Measurements from ENCODE around the gene FBXO8. TPM values are rescaled to one million over a fixed set of nuclear protein-coding genes. Genes with fewer than 3 reads are reported as not detected.

FBXO8 gene
- polyA plus RNA-seq, 1 experiment: 28.9 TPM

GRCh38 chr4:174214101-174214878, 69.2 kb downstream of the FBXO8 start:
- ChIA-PET POLR2A (no interaction called here), CTCF (no interaction called here)
- H3K27me3 ChIP-seq (ENCODE audit: control insufficient read depth, insufficient read depth, low read length): peaks cover 54% of the 10 kb centered on the region
- DNase-seq (ENCODE audit: low read depth, low spot score): no peak
- H3K4me3 ChIP-seq (ENCODE audit: low read depth, low read length): 0 out of 2 replicates have a peak overlapping the region, but pooled peaks have one; percentile 10
- H3K9me3 ChIP-seq (ENCODE audit: control insufficient read depth, insufficient read depth, low read length): peaks cover 5% of the 10 kb centered on the region; the same call in 1 of the 2 replicates
- TF ChIP-seq CTCF (IDR thresholded peaks at IDR 0.05; ENCODE audit: low read depth, low read length): no peak
- H3K27ac ChIP-seq (ENCODE audit: low read depth, low read length): no peak overlapping the region

- Histone ChIP-seq H3K27me3 (ENCODE audit: control insufficient read depth, insufficient read depth, low read length) (peaks cover 54% of the 10 kb centered on the region), H3K4me3 (ENCODE audit: low read depth, low read length) (no peak overlapping the region), H3K27ac (ENCODE audit: low read depth, low read length) (no peak overlapping the region), H3K9me3 (ENCODE audit: control insufficient read depth, insufficient read depth, low read length) (peaks cover 5% of the 10 kb centered on the region; the same call in 1 of the 2 replicates)
- ChIA-PET POLR2A (no interaction called here), CTCF (no interaction called here)
- no peak for DNase-seq (ENCODE audit: low read depth, low spot score)
- TF ChIP-seq CTCF (IDR thresholded peaks at IDR 0.05; ENCODE audit: low read depth, low read length): no peak
Measured at GRCh38 chr4:174213731-174214100, 69.8 kb downstream of the FBXO8 start.

- DNase-seq (ENCODE audit: low read depth, low spot score): no peak
- Histone ChIP-seq H3K27me3 (ENCODE audit: control insufficient read depth, insufficient read depth, low read length) (peaks cover 37% of the 10 kb centered on the region), H3K9me3 (ENCODE audit: control insufficient read depth, insufficient read depth, low read length) (peaks cover 3% of the 10 kb centered on the region; the same call in 1 of the 2 replicates), H3K27ac (ENCODE audit: low read depth, low read length) (no peak overlapping the region), H3K4me3 (ENCODE audit: low read depth, low read length) (no peak overlapping the region)
- CTCF ChIA-PET: interaction anchor here (0.6 to 1.3 kb wide), 4 partner anchors 10 to 635 kb away, joined by 3 to 4 read pairs (median 3); no protein-coding TSS in a partner anchor
- POLR2A ChIA-PET: no interaction called here
- TF ChIP-seq CTCF (IDR thresholded peaks at IDR 0.05; ENCODE audit: low read depth, low read length): no peak
Measured at GRCh38 chr4:174212061-174212460, 71.4 kb downstream of the FBXO8 start.

- Histone ChIP-seq H3K27me3 (ENCODE audit: control insufficient read depth, insufficient read depth, low read length) (peaks cover 33% of the 10 kb centered on the region), H3K27ac (ENCODE audit: low read depth, low read length) (no peak overlapping the region), H3K4me3 (ENCODE audit: low read depth, low read length) (no peak overlapping the region), H3K9me3 (ENCODE audit: control insufficient read depth, insufficient read depth, low read length) (peaks cover 3% of the 10 kb centered on the region; the same call in 1 of the 2 replicates)
- DNase-seq (ENCODE audit: low read depth, low spot score): no peak
- TF ChIP-seq CTCF (IDR thresholded peaks at IDR 0.05; ENCODE audit: low read depth, low read length): no peak
- ChIA-PET CTCF (interaction anchor here (0.6 to 1.3 kb wide), 4 partner anchors 10 to 635 kb away, joined by 3 to 4 read pairs (median 3); no protein-coding TSS in a partner anchor), POLR2A (no interaction called here)
Measured at GRCh38 chr4:174211622-174212044, 71.8 kb downstream of the FBXO8 start.

- DNase-seq (ENCODE audit: low read depth, low spot score): no peak
- ChIA-PET CTCF (interaction anchor here (1.1 kb wide), 1 partner anchor 11 kb away, joined by 3 read pairs; no protein-coding TSS in a partner anchor), POLR2A (no interaction called here)
- no peak overlapping the region for H3K4me3 ChIP-seq (ENCODE audit: low read depth, low read length)
- no peak for TF ChIP-seq CTCF (IDR thresholded peaks at IDR 0.05; ENCODE audit: low read depth, low read length)
- peaks cover 27% of the 10 kb centered on the region for H3K27me3 ChIP-seq (ENCODE audit: control insufficient read depth, insufficient read depth, low read length)
- H3K27ac ChIP-seq (ENCODE audit: low read depth, low read length): no peak overlapping the region
- peaks cover 3% of the 10 kb centered on the region; the same call in 1 of the 2 replicates for H3K9me3 ChIP-seq (ENCODE audit: control insufficient read depth, insufficient read depth, low read length)
Measured at GRCh38 chr4:174210952-174211490, 72.4 kb downstream of the FBXO8 start.
